NCI-H128 (cell line): ENCODE measurements around the gene ASB2.
A peak's percentile ranks its signal among the peaks of the same experiment; 100 is the strongest.

Source experiments
- DNase-seq: peaks from one replicate; lab custom pipeline; 2025; ENCODE audit not compliant: unreplicated experiment; lab: John Stamatoyannopoulos, UW

The ASB2 gene

DNA sequence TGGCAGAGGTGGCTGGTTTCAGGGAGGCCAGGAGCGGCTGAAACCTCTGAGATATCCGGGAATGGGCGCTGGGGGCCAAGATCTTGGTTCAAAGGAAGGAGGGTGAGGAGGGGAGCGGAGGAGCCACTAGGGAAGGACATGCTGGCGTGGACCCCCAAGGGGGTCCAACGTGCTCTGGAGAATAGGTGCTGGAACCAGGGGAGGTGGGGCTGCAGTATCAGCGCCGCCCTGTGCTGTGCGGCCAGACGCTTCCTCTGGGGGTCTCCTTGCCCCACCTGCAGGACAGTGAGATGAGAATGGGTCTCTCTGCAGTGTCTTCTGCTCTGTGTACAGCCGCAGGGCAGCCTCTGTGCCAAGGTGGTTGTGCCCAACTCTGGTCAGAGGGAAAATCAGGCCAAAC is 46.7 kb downstream of the ASB2 start:
- DNase-seq, result no peak

DNA sequence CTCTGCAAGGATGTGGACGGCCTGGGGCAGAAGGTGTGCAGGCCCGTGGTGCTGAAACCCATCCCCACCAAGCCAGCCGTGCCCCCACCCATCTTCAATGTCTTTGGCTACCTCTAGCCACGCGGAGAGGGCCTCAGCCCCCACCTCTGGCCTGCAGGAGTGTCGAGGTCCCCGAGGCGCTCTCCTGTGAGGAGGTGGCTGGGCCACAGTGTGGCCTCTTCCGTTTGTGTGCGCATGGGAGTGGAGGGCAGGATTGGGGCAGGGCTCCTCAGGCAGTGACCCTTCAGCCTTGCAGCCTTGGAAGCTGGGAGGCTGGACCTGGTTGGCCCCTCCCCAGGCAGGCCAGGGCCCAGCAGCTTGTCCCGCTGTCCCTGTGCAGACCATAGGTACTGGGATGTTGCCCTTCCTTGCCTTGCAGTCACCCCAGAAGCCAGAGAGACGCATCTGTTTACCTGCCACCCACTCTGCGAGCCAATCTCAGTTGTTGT is 47.3 kb downstream of the ASB2 start:
- DNase-seq, result no peak

DNA sequence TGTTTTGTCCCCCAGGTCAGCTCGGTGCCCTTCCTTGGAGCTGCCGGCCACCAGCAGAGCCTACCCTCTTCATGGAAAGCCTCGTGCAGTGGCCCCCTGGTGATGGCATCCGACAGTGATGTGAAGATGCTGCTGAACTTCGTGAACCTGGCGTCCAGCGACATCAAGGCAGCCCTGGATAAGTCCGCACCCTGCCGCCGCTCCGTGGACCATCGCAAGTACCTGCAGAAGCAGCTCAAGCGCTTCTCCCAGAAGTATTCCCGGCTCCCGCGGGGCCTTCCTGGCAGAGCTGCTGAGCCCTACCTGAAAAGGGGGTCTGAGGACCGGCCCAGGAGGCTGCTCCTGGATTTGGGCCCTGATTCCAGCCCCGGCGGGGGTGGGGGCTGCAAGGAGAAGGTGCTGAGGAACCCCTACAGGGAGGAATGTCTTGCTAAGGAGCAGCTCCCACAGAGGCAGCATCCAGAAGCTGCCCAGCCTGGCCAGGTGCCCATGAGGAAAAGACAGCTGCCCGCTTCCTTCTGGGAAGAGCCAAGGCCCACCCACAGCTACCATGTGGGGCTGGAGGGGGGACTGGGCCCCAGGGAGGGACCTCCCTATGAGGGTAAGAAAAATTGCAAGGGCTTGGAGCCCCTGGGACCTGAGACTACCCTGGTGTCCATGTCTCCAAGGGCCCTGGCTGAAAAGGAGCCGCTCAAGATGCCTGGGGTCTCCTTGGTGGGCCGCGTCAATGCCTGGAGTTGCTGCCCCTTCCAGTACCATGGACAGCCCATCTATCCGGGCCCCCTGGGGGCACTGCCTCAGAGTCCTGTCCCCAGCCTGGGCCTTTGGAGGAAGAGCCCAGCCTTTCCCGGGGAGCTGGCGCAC is 48.0 kb downstream of the ASB2 start:
- no peak for DNase-seq

DNA sequence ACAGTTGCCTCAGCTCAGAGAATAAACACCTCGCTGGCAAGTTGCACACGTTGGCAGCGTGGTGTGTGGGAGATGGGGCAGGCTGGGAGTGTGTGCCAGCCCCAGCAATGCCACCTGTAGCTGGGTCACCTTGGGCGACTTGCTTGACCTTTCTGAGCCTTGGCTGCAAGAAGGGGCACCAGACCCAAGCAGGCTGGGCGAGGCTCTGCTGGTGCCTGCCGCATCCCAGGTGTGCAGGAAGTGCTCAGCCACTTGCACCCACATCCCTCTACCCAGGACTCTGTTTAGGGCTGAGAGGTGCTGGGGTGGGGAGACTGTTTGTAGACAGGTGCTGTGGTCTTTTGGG is 48.6 kb downstream of the ASB2 start:
- DNase-seq, result no peak

DNA sequence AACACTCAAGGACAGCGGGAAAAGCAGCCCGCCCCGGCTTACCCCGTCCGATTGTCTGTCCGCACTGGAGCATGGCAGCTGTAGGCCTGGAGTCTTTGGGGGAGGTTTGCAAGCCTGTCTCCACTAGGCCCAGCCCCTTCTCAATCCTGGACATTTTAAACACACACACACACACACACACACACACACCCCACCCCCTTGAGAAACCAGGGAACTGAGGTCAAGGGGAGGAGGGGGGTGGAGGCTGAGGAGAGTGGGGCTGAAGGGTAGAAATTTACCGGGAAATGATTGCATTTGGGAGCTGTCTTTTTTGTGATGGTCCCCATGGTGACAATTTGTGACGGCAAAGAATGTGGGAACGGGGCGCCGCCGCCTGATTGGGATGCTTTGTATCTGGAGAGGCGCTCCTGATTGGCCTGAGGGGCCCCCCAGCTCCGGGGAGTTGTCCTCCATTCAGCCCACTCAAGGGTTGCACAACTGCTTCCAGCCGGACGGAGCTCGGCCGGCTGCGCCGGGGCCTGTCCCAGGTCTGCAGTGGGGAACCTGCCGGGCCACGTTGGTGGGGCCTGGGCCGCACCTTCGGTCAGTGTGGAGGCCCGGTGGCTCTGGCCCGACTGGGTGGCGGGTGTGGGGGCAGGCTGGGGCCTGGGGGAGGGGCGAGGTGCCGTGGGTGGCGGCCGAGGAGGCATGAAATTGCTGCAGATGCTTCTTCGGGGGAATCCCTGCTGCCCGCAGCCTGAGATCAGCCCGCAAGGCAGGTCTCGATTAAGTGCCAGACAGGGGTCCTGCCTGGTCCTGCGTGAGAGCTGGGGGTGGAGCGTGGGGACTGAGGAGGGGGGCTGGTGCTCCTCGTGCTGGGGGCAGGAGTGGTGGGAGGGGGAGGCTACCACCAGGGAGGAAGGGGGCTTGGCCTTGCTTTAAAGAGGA is 49.2 kb downstream of the ASB2 start, which contains the start of gene FAM181A:
Gene FAM181A (plus strand): TSS at position 472 of the 927 bp plus-strand sequence. CDS start 942 bp downstream, outside the sequence.
- no peak for DNase-seq

DNA sequence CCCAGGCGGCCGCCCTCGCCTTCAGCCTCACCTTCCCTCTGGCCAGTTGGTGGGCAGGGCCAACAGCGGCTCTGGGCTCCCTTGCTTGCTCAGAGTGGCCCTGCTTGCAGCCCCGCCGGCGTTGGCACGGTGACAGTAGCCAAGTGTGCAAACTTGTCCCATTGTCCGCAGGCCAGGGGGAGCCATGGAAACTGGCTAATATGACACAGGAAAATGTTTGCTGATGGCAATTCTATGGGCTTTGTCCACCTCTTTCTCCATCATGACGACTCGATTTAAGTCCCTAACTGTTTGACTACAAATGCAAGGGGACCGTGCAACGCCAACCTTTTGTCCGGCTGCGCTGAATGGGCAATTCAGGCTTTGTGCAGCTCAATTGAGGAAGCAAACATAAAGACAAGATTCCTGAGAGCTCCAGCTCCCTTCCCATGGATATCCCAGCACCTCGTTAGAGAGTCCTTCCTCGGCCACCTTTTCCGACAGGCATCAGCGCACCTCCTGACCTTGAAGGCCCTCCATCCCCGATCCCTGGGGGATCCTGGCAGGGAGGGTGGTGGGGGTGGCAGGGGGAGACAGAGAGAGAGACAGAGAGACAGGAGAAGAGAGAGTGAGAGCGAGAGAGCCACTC is 50.0 kb downstream of the ASB2 start:
- no peak for DNase-seq

DNA sequence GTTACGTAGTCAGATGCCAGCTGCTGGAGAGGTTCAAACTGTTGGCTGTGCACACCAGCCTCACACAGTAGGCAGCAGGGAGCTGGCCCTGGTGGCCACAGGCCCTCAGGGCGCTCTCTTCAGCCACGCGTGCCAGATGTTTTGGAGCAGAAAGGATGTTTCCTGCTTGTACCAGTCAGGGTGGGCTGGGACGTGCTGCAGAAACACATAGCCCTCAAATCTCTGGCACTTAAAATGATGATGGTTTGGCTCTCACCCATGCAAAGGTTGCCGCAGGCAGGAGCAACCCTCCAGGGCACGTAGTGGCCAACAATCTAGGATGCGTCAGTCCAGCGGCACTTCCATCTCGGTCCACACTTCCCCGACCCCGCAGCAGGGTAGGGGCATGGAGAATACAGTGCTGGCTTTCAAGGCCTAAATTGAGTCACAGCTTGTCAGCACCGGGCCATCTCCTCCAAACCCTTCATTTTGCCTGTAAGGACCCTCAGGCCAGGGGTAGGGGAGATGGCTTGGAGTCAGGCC is 50.9 kb downstream of the ASB2 start:
- DNase-seq, result no peak

DNA sequence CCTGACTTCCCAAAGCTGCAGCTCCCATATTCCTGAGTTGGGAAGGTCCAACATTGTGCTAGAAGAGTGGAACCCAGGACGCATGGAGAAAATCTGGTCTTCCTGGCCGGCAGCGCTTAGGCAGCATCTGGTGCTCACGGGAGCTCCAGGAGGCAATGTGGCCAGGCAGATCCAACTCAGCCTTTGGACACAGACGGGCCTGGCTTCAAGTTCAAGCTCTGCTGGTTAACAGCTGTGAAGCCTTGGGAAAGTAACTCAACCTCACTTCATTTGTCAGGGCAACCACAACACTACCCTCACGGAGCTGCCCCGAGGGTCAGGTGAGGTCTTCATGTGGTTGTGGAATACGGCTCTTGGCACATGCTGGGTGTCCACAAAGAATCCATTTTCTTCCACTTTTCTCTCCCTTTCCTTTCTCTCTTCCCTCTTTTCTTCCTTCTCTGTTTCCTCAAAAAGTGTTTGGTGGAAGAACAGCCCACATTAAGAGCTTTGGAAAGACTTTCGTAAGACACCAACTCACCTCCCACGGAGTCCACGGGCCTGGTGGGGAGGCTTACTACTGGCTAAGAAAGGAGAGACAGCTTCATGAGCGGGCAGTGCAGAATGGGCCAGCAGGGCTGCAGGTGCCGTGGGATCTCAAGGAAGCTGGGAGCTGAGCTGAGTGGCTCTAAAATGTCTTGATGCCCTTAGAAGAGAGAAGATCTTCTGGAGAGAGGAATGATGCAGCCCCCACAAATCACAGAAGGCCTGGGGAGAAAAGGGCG is 51.6 kb downstream of the ASB2 start:
- no peak for DNase-seq

DNA sequence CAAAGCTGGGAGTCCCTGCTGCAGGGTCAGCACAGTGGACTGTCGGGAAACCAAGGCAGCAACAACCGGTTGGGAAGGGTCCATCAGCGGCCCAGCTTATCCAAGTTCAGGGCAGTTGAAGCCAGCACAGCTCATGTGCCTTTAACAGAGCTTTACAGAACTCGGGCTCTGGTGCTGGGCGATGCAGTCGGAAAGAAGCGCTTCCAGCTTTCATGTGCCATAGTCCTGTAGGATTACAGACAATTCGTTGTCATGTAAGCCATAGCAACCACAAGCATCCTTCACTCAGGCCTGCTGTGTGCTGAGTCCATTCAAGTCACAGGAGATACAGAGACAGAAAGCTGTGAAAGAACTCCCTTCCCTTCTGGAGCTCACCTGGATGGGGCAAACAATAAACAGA is 52.7 kb downstream of the ASB2 start:
- DNase-seq, result peak; percentile 33

DNA sequence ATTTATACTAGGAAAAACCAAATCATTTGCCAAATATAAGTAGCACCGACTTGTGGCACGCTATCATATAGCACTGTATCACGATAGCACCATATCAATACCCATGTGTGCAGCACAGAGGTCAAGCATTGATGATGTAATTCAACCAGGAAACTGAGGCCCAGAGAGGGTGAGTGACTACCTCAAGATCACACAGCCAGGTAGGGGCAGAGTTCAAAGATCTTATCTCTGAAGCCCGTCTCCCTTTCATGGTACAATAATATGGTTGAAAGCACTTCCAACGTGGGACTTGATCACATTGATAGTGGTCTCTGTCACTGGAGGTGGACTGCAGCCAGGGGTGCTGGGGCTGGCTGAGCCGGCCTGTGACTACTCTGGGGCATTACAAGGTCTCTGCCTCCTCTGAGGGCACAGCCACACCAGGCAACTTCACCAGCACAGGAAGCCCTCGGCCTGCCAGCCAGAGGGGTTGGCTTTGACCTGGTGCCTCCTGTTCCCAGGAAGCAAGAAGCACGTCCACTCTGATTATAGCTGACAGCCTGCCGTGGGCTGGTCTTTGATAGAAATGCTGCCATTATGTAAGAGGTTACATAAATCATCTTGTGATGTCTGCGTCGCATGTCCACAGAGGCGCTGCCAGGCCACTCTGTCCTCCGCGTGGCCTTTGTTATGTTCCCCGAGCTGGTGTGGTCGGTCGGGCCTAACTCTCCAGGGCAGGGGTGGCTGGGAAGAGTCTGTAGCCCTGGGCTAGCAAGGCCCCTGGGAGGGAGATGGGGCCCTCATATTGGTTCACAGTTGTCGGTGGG is 55.2 kb downstream of the ASB2 start:
- no peak for DNase-seq

DNA sequence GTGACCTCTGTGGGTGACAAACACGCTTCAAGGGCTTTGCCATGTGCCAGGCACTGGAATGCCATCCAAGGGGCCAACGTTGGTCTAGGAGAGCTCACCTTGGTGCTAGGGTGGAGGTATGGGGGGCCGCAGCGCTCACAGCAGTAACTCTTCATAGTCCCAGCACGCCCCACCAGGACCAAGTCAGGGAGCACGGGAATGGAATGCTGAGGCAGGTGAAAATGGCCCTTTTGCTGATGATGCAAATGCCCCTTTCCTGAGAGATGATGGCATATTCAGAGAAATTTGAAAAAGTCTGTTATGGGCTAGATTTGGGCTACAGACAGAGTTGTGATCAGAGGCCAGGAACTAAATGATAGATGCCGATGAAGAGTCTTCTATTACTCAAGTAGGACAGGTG is 59.2 kb downstream of the ASB2 start:
- no peak for DNase-seq

DNA sequence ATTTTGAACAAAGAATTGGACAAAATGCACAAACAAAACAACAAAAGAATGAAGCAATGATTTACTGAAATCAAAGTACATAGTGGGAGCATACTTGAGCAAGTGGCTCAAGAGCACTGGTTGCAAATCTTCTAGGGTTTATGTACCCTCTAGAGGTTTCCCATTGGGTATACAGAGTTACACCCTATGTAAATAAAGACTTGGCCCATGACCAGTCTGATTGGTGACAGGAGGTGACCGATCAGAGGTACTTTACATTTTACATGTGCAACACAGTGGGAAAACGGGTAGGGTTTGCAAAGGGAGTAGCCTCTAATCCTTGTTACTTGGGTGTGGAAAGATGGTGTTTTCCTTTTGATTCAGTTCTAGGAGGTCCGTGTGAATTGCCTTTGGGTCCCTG is 59.9 kb downstream of the ASB2 start:
- DNase-seq, result no peak

DNA sequence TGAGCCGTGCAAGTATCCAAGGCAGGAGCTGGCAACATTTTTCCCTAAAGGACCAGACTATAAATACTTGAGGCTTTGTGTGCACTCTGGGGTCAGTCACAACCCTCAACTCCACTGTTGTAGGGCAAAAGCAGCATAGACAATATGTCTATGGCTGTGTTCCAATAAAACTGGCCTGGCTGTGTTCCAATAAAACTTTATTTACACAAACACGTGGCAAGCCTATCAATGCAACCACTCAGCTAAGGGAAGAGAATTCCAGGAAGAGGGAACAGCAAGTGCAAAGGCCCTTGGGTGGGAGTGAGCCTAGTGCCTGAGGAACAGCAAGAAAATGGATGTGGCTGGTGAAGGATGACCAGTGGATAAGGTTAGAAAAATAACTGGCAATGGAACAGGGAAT is 60.6 kb downstream of the ASB2 start:
- DNase-seq, result no peak

DNA sequence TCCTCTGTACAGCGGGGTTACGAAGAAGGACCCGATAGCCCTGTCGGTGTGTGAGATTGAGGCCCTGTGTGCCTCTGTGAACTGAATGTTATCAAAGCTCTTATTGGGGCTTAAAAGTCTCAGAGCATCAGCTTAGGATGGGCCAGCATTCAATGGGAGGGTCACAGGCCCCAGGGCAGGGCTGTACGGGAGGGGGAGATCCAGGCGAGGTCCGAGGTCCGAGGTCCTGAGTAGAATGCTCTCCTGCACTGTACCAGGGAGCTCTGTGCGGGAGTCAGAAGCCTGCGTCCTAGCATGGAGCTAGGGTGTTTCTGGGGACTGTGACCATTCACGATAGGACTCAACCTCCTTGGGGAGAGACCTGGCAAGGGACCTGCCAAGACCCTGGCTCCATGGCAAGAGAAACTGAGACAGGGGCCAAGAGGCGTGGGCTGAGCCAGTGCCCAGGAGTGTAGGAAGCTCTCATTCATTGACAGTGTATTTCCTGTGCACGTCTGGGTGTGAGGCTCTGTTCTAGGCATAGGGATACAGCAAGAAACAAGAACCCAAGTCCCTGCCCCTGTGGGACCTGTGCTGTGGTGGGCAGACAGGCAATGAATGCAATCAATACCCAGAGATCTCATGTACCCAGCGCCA is 61.2 kb downstream of the ASB2 start:
- no peak for DNase-seq

DNA sequence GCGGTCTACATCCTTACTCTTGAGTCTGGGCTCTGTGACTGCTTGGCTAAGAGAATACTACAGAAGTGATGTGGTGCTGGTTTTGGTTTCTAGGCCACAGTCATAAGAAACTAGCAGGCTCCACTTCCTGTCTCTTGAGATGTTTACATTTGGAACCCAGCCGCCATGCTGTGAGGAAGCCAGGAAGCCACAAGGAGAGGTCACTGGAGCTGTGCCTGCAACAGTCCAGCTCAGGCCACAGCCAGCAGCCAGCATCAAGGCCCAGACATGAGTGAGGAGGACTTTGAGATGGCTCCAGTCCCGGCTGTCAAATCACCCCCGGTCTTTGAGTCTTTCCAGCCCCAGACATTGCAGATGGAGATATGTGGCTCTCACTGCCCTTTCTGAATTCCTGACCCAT is 62.1 kb downstream of the ASB2 start:
- DNase-seq, result no peak

DNA sequence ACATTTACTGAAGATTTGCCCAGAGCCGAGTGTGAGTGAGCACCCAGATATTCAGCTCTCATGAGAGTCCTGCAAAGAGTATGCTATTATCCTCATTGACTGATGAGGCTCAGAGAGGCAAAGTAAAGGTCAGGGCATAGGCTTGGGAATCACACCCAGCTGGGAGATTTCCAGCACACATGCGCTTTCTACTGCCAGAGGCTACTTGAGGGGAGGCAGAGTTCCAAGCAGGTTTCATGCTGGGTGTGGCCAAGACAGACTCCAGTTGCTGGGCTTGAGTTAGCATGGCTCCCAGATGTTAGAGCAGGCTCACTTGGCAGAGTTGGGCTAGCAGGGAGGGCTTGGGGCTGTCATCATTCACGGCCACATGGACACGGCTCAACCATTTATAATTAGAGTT is 63.6 kb downstream of the ASB2 start:
- DNase-seq, result no peak

DNA sequence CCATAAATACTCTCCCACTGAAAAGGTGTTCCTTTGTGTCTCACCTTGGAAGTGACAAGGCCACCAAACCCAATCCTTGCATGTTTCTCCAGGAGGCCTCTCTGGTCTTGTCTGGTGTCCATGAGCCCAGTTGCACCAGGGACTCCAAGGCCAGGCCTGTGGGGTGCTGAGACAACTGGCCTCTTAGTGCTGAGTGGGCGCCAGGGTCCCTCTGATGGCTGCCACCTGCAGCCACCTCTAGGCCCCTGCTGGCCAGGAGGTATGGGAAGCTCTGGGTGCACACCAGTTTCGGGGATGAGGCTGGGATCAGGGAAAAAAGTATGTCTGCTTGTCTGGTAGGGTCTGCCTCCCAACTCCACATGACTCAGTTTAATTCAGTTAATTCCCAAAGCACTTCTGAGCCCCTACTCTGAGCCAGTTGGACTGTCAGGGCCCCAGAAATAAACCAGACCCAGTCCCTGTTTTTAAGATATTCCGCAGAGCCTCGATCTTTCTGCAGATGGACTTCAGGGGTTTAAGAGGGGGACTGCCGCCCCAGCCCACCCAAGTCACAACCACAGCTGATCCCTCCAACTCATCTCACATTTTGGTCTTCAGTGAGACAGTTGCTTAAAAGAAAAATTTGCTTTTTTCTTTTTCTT is 64.3 kb downstream of the ASB2 start:
- DNase-seq, result no peak

DNA sequence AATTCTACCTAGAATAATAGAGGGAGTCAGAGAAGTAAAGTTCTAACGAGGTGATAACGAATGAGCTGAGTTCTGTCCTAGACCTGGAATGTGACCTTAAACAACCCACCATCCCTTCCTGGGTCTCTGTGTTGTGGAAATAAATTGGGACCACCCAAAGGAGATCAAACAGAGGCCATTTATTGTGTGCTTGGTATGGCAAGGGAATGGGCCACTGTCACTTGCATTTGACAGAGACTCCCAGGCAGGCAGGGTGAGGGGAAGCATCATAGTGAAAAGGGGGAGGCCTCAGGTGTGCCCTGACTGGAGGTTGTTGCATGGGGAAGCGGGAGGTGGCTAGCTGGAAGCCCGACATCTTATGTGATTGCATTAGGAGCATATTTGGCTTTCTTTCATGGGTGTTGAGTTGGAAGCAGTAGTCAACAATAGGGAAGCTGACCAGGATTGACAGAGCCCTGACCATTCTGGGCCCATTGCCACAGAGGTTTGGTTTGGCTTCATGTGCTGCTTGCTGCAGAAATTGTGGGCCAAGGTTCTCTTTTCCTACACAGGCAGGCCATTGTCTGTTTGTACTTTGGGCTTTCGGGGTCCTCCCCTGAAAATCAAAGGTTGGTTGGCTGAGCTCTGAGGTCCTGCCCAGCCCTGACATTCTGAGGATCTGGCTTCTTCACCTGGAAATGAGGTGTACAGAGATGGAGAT is 66.8 kb downstream of the ASB2 start:
- no peak for DNase-seq
